Naive thymus-derived CD8-positive, alpha-beta T cell (primary cell): ENCODE measurements around the gene EFNB3. TPM values are rescaled to one million over a fixed set of nuclear protein-coding genes. Genes with fewer than 3 reads are reported as not detected.
A peak's percentile ranks its signal among the peaks of the same experiment; 100 is the strongest.

Experiments
- ATAC-seq, 2 donors: fragments of 150-1000 bp; cut with Tn5 transposase in 1 of 2; sonication (Bioruptor Pico), chemical (Tn5 transposase) in 1 of 2; 1 replicate in 1 of 2; 2 replicates in 1 of 2; pipeline ENCODE4 v1.10.0; 2021; ENCODE audit warnings: mild to moderate bottlenecking in 2 of 2, moderate library complexity in 2 of 2
- POLR2A ChIA-PET: fragments of 350-600 bp; sonication (Branson Sonifier 250); formaldehyde crosslinking; loops from one replicate; lab custom pipeline; 2021; ENCODE audit warnings: antibody characterized with exemption; lab: Charles Lee
- DNase-seq, 10 donors: peaks; one replicate each; pipeline versions ENCODE4 v3.0.0 to v3.0.0-alpha.2; 2020 to 2022
- H3K27ac Mint-ChIP-seq, 10 donors: one replicate each; pipeline ENCODE4 v1.8.0; 2020 to 2022; ENCODE audit warnings: mild to moderate bottlenecking in 10 of 10, mixed read lengths in 10 of 10, moderate library complexity in 4 of 10, inconsistent platforms in 1 of 10
- H3K27me3 Mint-ChIP-seq, 5 donors: one replicate each; pipeline ENCODE4 v1.8.0; 2021 to 2022; ENCODE audit warnings: mixed read lengths in 5 of 5
- H3K36me3 Mint-ChIP-seq, 3 donors: one replicate each; pipeline ENCODE4 v1.8.0; 2020 to 2022; ENCODE audit warnings: mixed read lengths in 3 of 3, mild to moderate bottlenecking in 2 of 3, inconsistent platforms in 1 of 3
- H3K4me1 Mint-ChIP-seq, 4 donors: one replicate each; pipeline ENCODE4 v1.8.0; 2021 to 2022; ENCODE audit warnings: mixed read lengths in 4 of 4
- H3K4me3 Mint-ChIP-seq, 10 donors: one replicate each; pipeline ENCODE4 v1.8.0; 2020 to 2022; ENCODE audit warnings: mild to moderate bottlenecking in 10 of 10, mixed read lengths in 10 of 10, moderate library complexity in 6 of 10, inconsistent platforms in 1 of 10
- H3K9me3 Mint-ChIP-seq, 9 donors: one replicate each; pipeline ENCODE4 v1.8.0; 2020 to 2022; ENCODE audit warnings: mixed read lengths in 9 of 9, mild to moderate bottlenecking in 3 of 9, inconsistent platforms in 1 of 9, moderate library complexity in 1 of 9
- polyA plus RNA-seq, 3 donors: library from polyadenylated mRNA; unstranded; fragments of 300-500 nt; fragmentation: Illumina TruSeq; gene quantifications; one replicate each; pipeline ENCODE4 v1.2.3, GENCODE V29; 2021
- total RNA-seq, 8 experiments: library from RNA in 2 of 8; stranded (reverse) in 2 of 8; gene quantifications; one replicate each; pipeline ENCODE4 v1.2.3 and lab custom pipeline; 2021 to 2026

EFNB3 gene
- total and polyA plus RNA-seq, 5 experiments from 2014 or later = not detected

GRCh38 chr17:7685533-7686221, 19.3 kb upstream of the EFNB3 start:
- POLR2A ChIA-PET = interaction anchor here (0.6 to 6.9 kb wide), 50 partner anchors 9 to 640 kb away, joined by 3 to 105 read pairs (median 8); partner anchors contain the start of genes ACAP1, ATP1B2, CD68 and CNTROB
- ATAC-seq = peak; percentile 62 to 64
- peak overlapping the region; percentile 99 to 100 (median 100) for H3K27ac Mint-ChIP-seq
- H3K36me3 Mint-ChIP-seq = peaks cover 0 to 27% (median 7%) of the 10 kb centered on the region in 3 donors
- H3K4me3 Mint-ChIP-seq = peak overlapping the region; percentile 87 to 99 (median 98)
- H3K9me3 Mint-ChIP-seq = no peaks in the 10 kb centered on the region
- peaks cover 0 to 3% (median 0%) of the 10 kb centered on the region in 5 donors for H3K27me3 Mint-ChIP-seq
- H3K4me1 Mint-ChIP-seq = peaks cover 23 to 55% (median 53%) of the 10 kb centered on the region in 4 donors
- DNase-seq = peak in 9 of 10 donors; percentile 85 to 95 (median 90)

GRCh38 chr17:7686222-7687071, 18.6 kb upstream of the EFNB3 start:
- H3K36me3 Mint-ChIP-seq = peaks cover 0 to 32% (median 7%) of the 10 kb centered on the region in 3 donors
- ATAC-seq = peak; percentile 44 to 53
- peak overlapping the region; percentile 99 to 100 (median 100) for H3K27ac Mint-ChIP-seq
- DNase-seq = peak; percentile 64 to 99 (median 82)
- POLR2A ChIA-PET = interaction anchor here (0.5 to 6.9 kb wide), 68 partner anchors 8 to 641 kb away, joined by 3 to 105 read pairs (median 6); partner anchors contain the start of genes ACAP1, ATP1B2, CD68 and CNTROB
- peaks cover 0 to 3% (median 0%) of the 10 kb centered on the region in 5 donors for H3K27me3 Mint-ChIP-seq
- H3K4me3 Mint-ChIP-seq = peak overlapping the region; percentile 87 to 99 (median 98)
- peaks cover 25 to 55% (median 53%) of the 10 kb centered on the region in 4 donors for H3K4me1 Mint-ChIP-seq
- H3K9me3 Mint-ChIP-seq = no peaks in the 10 kb centered on the region

GRCh38 chr17:7687072-7687907, 17.7 kb upstream of the EFNB3 start, which contains the start of gene TP53:
TP53 (minus strand) TSS chr17:7687490; CDS start chr17:7676594, 10,896 bp downstream.
- peak; percentile 50 to 58 for ATAC-seq
- peaks cover 0 to 3% (median 0%) of the 10 kb centered on the region in 5 donors for H3K27me3 Mint-ChIP-seq
- H3K4me3 Mint-ChIP-seq = peak within 1 kb of the TSS; percentile 87 to 99 (median 98)
- DNase-seq = peak; percentile 64 to 94 (median 86)
- no peaks in the 10 kb centered on the region for H3K9me3 Mint-ChIP-seq
- H3K4me1 Mint-ChIP-seq = peaks cover 25 to 55% (median 52%) of the 10 kb centered on the region in 4 donors
- POLR2A ChIA-PET = interaction anchor here (0.5 to 6.9 kb wide), 65 partner anchors 11 to 652 kb away, joined by 3 to 105 read pairs (median 6); partner anchors contain the start of genes ACAP1, ATP1B2, CD68 and CNTROB
- H3K27ac Mint-ChIP-seq = peak within 1 kb of the TSS; percentile 99 to 100 (median 100)
- H3K36me3 Mint-ChIP-seq = peaks cover 0 to 34% (median 7%) of the 10 kb centered on the region in 3 donors

GRCh38 chr17:7687908-7688807, 16.8 kb upstream of the EFNB3 start, which contains the start of gene WRAP53:
WRAP53 (plus strand) TSS chr17:7688477; CDS start chr17:7688649, 172 bp downstream.
- H3K27me3 Mint-ChIP-seq = peaks cover 0 to 3% (median 0%) of the 10 kb centered on the region in 5 donors
- POLR2A ChIA-PET = interaction anchor here (0.5 to 6.9 kb wide), 51 partner anchors 10 to 692 kb away, joined by 3 to 105 read pairs (median 8); partner anchors contain the start of genes ACAP1, ATP1B2, CD68 and CNTROB
- H3K4me3 Mint-ChIP-seq = peak within 1 kb of the TSS; percentile 87 to 99 (median 98)
- H3K27ac Mint-ChIP-seq = peak within 1 kb of the TSS; percentile 99 to 100 (median 100)
- H3K36me3 Mint-ChIP-seq = peaks cover 7 to 34% (median 7%) of the 10 kb centered on the region in 3 donors
- H3K9me3 Mint-ChIP-seq = no peaks in the 10 kb centered on the region
- DNase-seq = peak; percentile 92 to 98 (median 95)
- peak; percentile 79 for ATAC-seq
- peaks cover 25 to 51% (median 50%) of the 10 kb centered on the region in 4 donors for H3K4me1 Mint-ChIP-seq

GRCh38 chr17:7688808-7689316, 16.1 kb upstream of the EFNB3 start:
- DNase-seq (no peak), ATAC-seq (no peak)
- H3K36me3 Mint-ChIP-seq = peaks cover 7 to 34% (median 10%) of the 10 kb centered on the region in 3 donors
- peaks cover 0 to 5% (median 0%) of the 10 kb centered on the region in 5 donors for H3K27me3 Mint-ChIP-seq
- peak overlapping the region in 9 of 10 donors; percentile 81 to 100 (median 100) for H3K27ac Mint-ChIP-seq
- H3K4me3 Mint-ChIP-seq = peak overlapping the region; percentile 87 to 99 (median 98)
- POLR2A ChIA-PET = interaction anchor here (0.5 to 6.9 kb wide), 10 partner anchors 58 to 649 kb away, joined by 4 to 105 read pairs (median 34); partner anchors contain the start of genes FXR2, MPDU1, PHF23 and SENP3
- H3K9me3 Mint-ChIP-seq = no peaks in the 10 kb centered on the region
- peaks cover 25 to 47% (median 46%) of the 10 kb centered on the region in 4 donors for H3K4me1 Mint-ChIP-seq

- Mint-ChIP-seq H3K4me3 (no peak overlapping the region), H3K27me3 (peaks cover 0 to 9% (median 2%) of the 10 kb centered on the region in 5 donors), H3K9me3 (no peaks in the 10 kb centered on the region), H3K36me3 (peaks cover 9 to 72% (median 27%) of the 10 kb centered on the region in 3 donors), H3K27ac (peak overlapping the region in 3 of 10 donors; percentile 8 to 60 (median 43)), H3K4me1 (peaks cover 0 to 6% (median 0%) of the 10 kb centered on the region in 4 donors)
- DNase-seq = no peak
- POLR2A ChIA-PET = no interaction called here
- no peak for ATAC-seq
These were observed 9.4 kb upstream of the EFNB3 start for GRCh38 chr17:7695586-7695985.

GRCh38 chr17:7697828-7698588, 7.0 kb upstream of the EFNB3 start:
- Mint-ChIP-seq H3K4me3 (no peak overlapping the region), H3K36me3 (peaks cover 12 to 81% (median 40%) of the 10 kb centered on the region in 3 donors), H3K9me3 (no peaks in the 10 kb centered on the region), H3K27me3 (peaks cover 2 to 27% (median 21%) of the 10 kb centered on the region in 5 donors), H3K4me1 (peaks cover 0 to 4% (median 0%) of the 10 kb centered on the region in 4 donors), H3K27ac (no peak overlapping the region)
- POLR2A ChIA-PET = interaction anchor here (1.0 kb wide), 1 partner anchor 10 kb away, joined by 3 read pairs; the partner anchor contains the start of gene WRAP53
- ATAC-seq (no peak), DNase-seq (no peak)

GRCh38 chr17:7700510-7700909, 4.5 kb upstream of the EFNB3 start:
- no peak overlapping the region for H3K4me3 Mint-ChIP-seq
- peaks cover 11 to 18% (median 12%) of the 10 kb centered on the region in 4 donors for H3K4me1 Mint-ChIP-seq
- no peak overlapping the region for H3K27ac Mint-ChIP-seq
- H3K9me3 Mint-ChIP-seq = no peaks in the 10 kb centered on the region
- POLR2A ChIA-PET = no interaction called here
- peaks cover 9 to 48% (median 38%) of the 10 kb centered on the region in 5 donors for H3K27me3 Mint-ChIP-seq
- H3K36me3 Mint-ChIP-seq = peaks cover 10 to 68% (median 31%) of the 10 kb centered on the region in 3 donors
- no peak for DNase-seq
- no peak for ATAC-seq

GRCh38 chr17:7701681-7702080, 3.3 kb upstream of the EFNB3 start:
- no peak overlapping the region for H3K4me3 Mint-ChIP-seq
- peaks cover 16 to 60% (median 42%) of the 10 kb centered on the region in 5 donors for H3K27me3 Mint-ChIP-seq
- H3K4me1 Mint-ChIP-seq = peaks cover 11 to 26% (median 19%) of the 10 kb centered on the region in 4 donors
- peaks cover 4 to 59% (median 22%) of the 10 kb centered on the region in 3 donors for H3K36me3 Mint-ChIP-seq
- H3K27ac Mint-ChIP-seq = no peak overlapping the region
- H3K9me3 Mint-ChIP-seq = no peaks in the 10 kb centered on the region
- no peak for ATAC-seq
- no peak for DNase-seq
- POLR2A ChIA-PET = interaction anchor here (1.6 kb wide), 1 partner anchor 14 kb away, joined by 3 read pairs; the partner anchor contains the start of gene TP53
